PFSK-1 (cell line): Measurements from ENCODE around the gene CDC34.

Experiments
- FOXP2 ChIP-seq: optimal IDR thresholded peaks from 2 replicates; pipeline ENCODE3; 2011; ENCODE audit warnings: borderline replicate concordance, control low read depth, inconsistent platforms; ENCODE audit not compliant: insufficient read depth; ENCODE audit errors: extremely low read length, extremely low read depth
- POLR2AphosphoS5 ChIP-seq: IDR thresholded peaks from 2 replicates; pipeline ENCODE4 v1.6.1; 2012; ENCODE audit warnings: low read depth, mild to moderate bottlenecking, control low read depth, low read length, moderate library complexity
- REST ChIP-seq, 2 experiments: IDR thresholded peaks; 2 replicates each; pipeline versions ENCODE4 v1.6.1 to v1.8.0; 2011 to 2012; ENCODE audit warnings: low read depth in 2 of 2, low read length in 2 of 2, control low read depth in 1 of 2, inconsistent platforms in 1 of 2, mild to moderate bottlenecking in 1 of 2, moderate library complexity in 1 of 2; ENCODE audit not compliant: insufficient read depth in 1 of 2
- SIN3A ChIP-seq: IDR thresholded peaks from 2 replicates; pipeline ENCODE4 v1.6.1; 2012; ENCODE audit warnings: mild to moderate bottlenecking, low read length, moderate library complexity, borderline replicate concordance; ENCODE audit not compliant: insufficient read depth
- TAF1 ChIP-seq: IDR thresholded peaks from 2 replicates; pipeline ENCODE4 v1.6.1; 2012; ENCODE audit warnings: low read length, control low read depth, borderline replicate concordance; ENCODE audit not compliant: insufficient read depth

- TF ChIP-seq REST (IDR thresholded peaks at IDR 0.05; ENCODE audit: insufficient read depth in 1 of 2, low read depth in 2 of 2, low read length in 2 of 2) (no peak), POLR2AphosphoS5 (no peak), TAF1 (no peak), SIN3A (no peak), FOXP2 (no peak)
Measured at GRCh38 chr19:495402-496111, 36.0 kb upstream of the CDC34 start.
